Natural killer cell (primary cell): Measurements from ENCODE around the gene NTN4. TPM values are rescaled to one million over a fixed set of nuclear protein-coding genes. Genes with fewer than 3 reads are reported as not detected.

ENCODE experiments used
- ATAC-seq, 3 donors: fragments of 150-1000 bp in 2 of 3; fragments of 200-7000 bp in 1 of 3; cut with Tn5 transposase; 1 replicate in 1 of 3; 2 replicates in 2 of 3; pipeline ENCODE4 v1.10.0; 2021; ENCODE audit warnings: mild to moderate bottlenecking in 2 of 3, moderate library complexity in 2 of 3
- DNase-seq, 2 donors: peaks; one replicate each; pipeline versions ENCODE4 v3.0.0 to v3.0.0-alpha.2; 2013 to 2021; ENCODE audit warnings: mixed read lengths in 1 of 2
- H3K27ac ChIP-seq: one replicate; pipeline ENCODE4 v1.5.1; 2013; ENCODE audit warnings: mild to moderate bottlenecking, low read length
- H3K27me3 ChIP-seq: one replicate; pipeline ENCODE4 v1.6.1; 2013; ENCODE audit warnings: low read length; ENCODE audit not compliant: control insufficient read depth, insufficient read depth
- H3K36me3 ChIP-seq: one replicate; pipeline ENCODE4 v1.6.1; 2013; ENCODE audit warnings: low read length; ENCODE audit not compliant: control insufficient read depth, insufficient read depth
- H3K4me1 ChIP-seq: one replicate; pipeline ENCODE4 v1.6.1; 2013; ENCODE audit warnings: low read length; ENCODE audit not compliant: control insufficient read depth, insufficient read depth
- H3K4me3 ChIP-seq: one replicate; pipeline ENCODE4 v1.5.1; 2013; ENCODE audit warnings: low read length
- H3K9me3 ChIP-seq: one replicate; pipeline ENCODE4 v1.6.1; 2013; ENCODE audit warnings: low read length; ENCODE audit not compliant: control insufficient read depth, insufficient read depth
- H3K27ac Mint-ChIP-seq, 2 donors: one replicate each; pipeline ENCODE4 v1.8.0; 2022; ENCODE audit warnings: mild to moderate bottlenecking in 2 of 2, mixed read lengths in 2 of 2, moderate library complexity in 1 of 2
- H3K27me3 Mint-ChIP-seq, 2 donors: one replicate each; pipeline ENCODE4 v1.8.0; 2022; ENCODE audit warnings: low read depth in 2 of 2, mixed read lengths in 2 of 2
- H3K36me3 Mint-ChIP-seq: one replicate; pipeline ENCODE4 v1.8.0; 2022; ENCODE audit warnings: mixed read lengths
- H3K4me1 Mint-ChIP-seq, 2 donors: one replicate each; pipeline ENCODE4 v1.8.0; 2022; ENCODE audit warnings: mixed read lengths in 2 of 2
- H3K4me3 Mint-ChIP-seq: one replicate; pipeline ENCODE4 v1.8.0; 2022; ENCODE audit warnings: mild to moderate bottlenecking, moderate library complexity, mixed read lengths
- H3K9me3 Mint-ChIP-seq, 2 donors: one replicate each; pipeline ENCODE4 v1.8.0; 2022; ENCODE audit warnings: mixed read lengths in 2 of 2
- CTCF ChIP-seq: fragments of 200-600 bp; IDR thresholded peaks from one replicate; pipeline ENCODE4 v1.8.0; 2022; ENCODE audit warnings: antibody characterized with exemption
- WGBS: methylation state at CpG from one replicate; pipeline ENCODE4 v1.1.7; 2013; ENCODE audit warnings: missing lambda C conversion rate; ENCODE audit not compliant: insufficient coverage; 5-methylcytosine and 5-hydroxymethylcytosine counted together
- intact Hi-C: fragments of 100-400 bp; cut with micrococcal nuclease; formaldehyde crosslinking; loops from one replicate; pipeline ENCODE4 v1.14.2; 2022
- total RNA-seq, 4 donors: library from RNA; stranded (reverse); fragments of 120-200 nt in 1 of 4; gene quantifications; one replicate each; pipeline versions ENCODE4 v1.2.3 to v1.2.4, GENCODE V29; 2013 to 2022

NTN4 gene
- total RNA-seq, 3 donors from 2014 or later (not counting 1 experiment from before 2014, with no cell fraction given), result 0.18 TPM; not detected in 2

DNA sequence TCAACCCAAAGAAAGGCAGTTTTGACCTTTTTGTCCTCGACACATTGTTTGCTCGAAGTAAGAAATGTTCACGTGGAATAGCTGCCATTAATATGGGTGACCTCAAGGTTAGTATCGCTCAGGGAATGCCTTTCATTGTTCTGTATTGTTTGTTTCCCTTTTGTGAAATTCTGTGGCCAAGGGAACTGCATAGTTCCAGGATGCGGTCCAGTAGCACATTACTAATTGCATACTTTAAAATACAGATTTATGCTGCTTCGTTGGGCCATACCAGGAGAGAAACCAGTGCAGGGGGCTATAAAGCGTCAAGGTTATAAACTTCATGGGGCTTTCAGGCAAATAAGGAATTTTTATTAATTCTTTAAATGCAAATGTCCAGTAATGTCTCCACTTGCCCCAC lies 166.0 kb downstream of the NTN4 start:
- H3K36me3 ChIP-seq, result no peaks in the 10 kb centered on the region
- WGBS, result 79% methylated on average over 7 of the region's 7 CpGs
- no peak overlapping the region for H3K27ac ChIP-seq
- Mint-ChIP-seq H3K27me3 (peaks cover 0 to 4% of the 10 kb centered on the region in 2 donors), H3K9me3 (no peaks in the 10 kb centered on the region), H3K4me1 (no peaks in the 10 kb centered on the region), H3K4me3 (no peak overlapping the region), H3K27ac (no peak overlapping the region), H3K36me3 (no peaks in the 10 kb centered on the region)
- DNase-seq (no peak), ATAC-seq (no peak)
- no peak for TF ChIP-seq CTCF
- H3K27me3 ChIP-seq, result no peaks in the 10 kb centered on the region
- H3K4me3 ChIP-seq, result no peak overlapping the region
- H3K4me1 ChIP-seq, result no peaks in the 10 kb centered on the region
- intact Hi-C loops, result no loop called here
- H3K9me3 ChIP-seq, result no peaks in the 10 kb centered on the region

DNA sequence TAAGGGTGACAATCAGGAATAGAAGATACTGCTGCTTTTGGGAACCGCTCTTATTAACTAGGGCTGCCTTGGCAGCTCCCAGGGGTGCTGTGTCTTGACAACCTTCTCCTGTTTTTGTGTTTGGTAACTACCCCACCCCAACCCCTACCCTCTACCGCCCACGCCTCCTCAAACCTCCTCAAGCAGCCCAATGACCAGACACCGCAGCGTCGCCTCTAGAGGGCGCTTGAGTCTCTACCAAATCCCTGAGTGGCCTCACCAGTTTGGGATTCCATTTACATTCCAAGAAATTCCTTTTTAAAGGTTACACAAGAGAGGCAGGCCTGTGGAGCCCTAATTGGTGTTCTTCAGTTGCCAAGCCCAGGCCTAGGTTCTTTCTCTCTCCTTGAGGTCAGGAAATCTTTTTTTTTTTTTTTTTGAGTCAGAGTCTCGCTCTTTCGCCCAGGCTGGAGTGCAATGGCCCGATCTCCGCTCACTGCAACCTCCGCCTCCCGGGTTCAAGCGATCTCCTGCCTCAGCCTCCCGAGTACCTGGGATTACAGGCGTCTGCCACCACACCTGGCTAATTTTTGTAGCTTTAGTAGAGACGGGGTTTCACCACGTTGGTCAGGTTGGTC lies 166.9 kb downstream of the NTN4 start:
- intact Hi-C loops, result no loop called here
- Histone ChIP-seq H3K27me3 (no peaks in the 10 kb centered on the region), H3K9me3 (no peaks in the 10 kb centered on the region), H3K36me3 (no peaks in the 10 kb centered on the region), H3K4me1 (no peaks in the 10 kb centered on the region), H3K27ac (no peak overlapping the region), H3K4me3 (no peak overlapping the region)
- peak; percentile 12 for TF ChIP-seq CTCF
- Mint-ChIP-seq H3K9me3 (no peaks in the 10 kb centered on the region), H3K27me3 (peaks cover 0 to 4% of the 10 kb centered on the region in 2 donors), H3K4me3 (no peak overlapping the region), H3K4me1 (no peaks in the 10 kb centered on the region), H3K27ac (no peak overlapping the region), H3K36me3 (no peaks in the 10 kb centered on the region)
- DNase-seq (peak in 1 of 2 donors; percentile 50), ATAC-seq (peak in 1 of 3 donors; percentile 47)
- 63% methylated on average over 18 of the region's 18 CpGs for WGBS

DNA sequence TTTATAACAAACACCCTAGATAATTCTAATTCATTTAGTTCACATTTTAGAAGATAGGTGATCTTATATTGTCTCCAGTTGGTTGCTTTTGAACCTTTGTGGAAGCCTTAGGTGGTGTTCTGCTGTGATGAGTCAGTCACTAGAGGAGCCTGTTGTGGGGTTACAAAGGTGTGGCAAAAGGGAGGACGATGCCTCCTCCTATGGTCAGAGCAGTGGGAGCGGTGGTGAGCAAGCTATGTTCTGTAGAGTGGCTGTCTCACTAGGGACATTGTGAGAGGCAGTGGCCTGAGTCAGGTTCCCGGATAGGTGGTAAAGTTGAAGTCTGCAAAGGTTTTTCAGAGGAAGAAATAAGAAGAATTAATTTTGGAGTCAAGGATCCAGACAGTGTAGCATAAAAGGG lies 167.7 kb downstream of the NTN4 start:
- H3K36me3 Mint-ChIP-seq, result no peaks in the 10 kb centered on the region
- no peak for ATAC-seq

More for the DNA sequence above, 167.7 kb downstream of the NTN4 start:
- Mint-ChIP-seq H3K27ac (no peak overlapping the region), H3K9me3 (no peaks in the 10 kb centered on the region), H3K4me3 (no peak overlapping the region), H3K4me1 (no peaks in the 10 kb centered on the region), H3K27me3 (peaks cover 0 to 4% of the 10 kb centered on the region in 2 donors)
- no peaks in the 10 kb centered on the region for H3K4me1 ChIP-seq
- H3K9me3 ChIP-seq, result no peaks in the 10 kb centered on the region
- intact Hi-C loops, result no loop called here
- no peak overlapping the region for H3K27ac ChIP-seq
- no peak for TF ChIP-seq CTCF
- no peaks in the 10 kb centered on the region for H3K27me3 ChIP-seq
- H3K4me3 ChIP-seq, result no peak overlapping the region
- whole genome bisulfite sequencing, result 91% methylated on average over 3 of the region's 3 CpGs
- no peaks in the 10 kb centered on the region for H3K36me3 ChIP-seq
- no peak for DNase-seq
